Limb (tissue), 2 donors: ENCODE data around the gene ALB.
A peak's percentile ranks its signal among the peaks of the same experiment; 100 is the strongest.

Experiments
- DNase-seq, 2 donors: peaks; one replicate each; pipeline ENCODE4 v3.0.0-alpha.2; 2016; ENCODE audit errors: extremely low spot score in 2 of 2

The ALB gene

GRCh38 chr4:73450398-73451004 is 46.4 kb downstream of the ALB start:
- peak in 1 of 2 donors; percentile 29 for DNase-seq

GRCh38 chr4:73451404-73451803 is 47.3 kb downstream of the ALB start:
- no peak for DNase-seq

- no peak for DNase-seq
These were observed 48.1 kb downstream of the ALB start for GRCh38 chr4:73451981-73452747.

- no peak for DNase-seq
These were observed 49.0 kb downstream of the ALB start for GRCh38 chr4:73452953-73453700.

- DNase-seq, result no peak
These were observed 49.6 kb downstream of the ALB start for GRCh38 chr4:73453701-73454005.

GRCh38 chr4:73454920-73455319 is 50.8 kb downstream of the ALB start:
- DNase-seq, result no peak

- DNase-seq, result no peak
These were observed 52.3 kb downstream of the ALB start for GRCh38 chr4:73456177-73457022.

- no peak for DNase-seq
These were observed 54.3 kb downstream of the ALB start for GRCh38 chr4:73458184-73459047.

GRCh38 chr4:73459048-73459421 is 54.9 kb downstream of the ALB start:
- DNase-seq, result no peak

- DNase-seq, result no peak
These were observed 56.9 kb downstream of the ALB start for GRCh38 chr4:73460913-73461522.

- DNase-seq, result no peak
These were observed 64.1 kb downstream of the ALB start for GRCh38 chr4:73468170-73468569.

- DNase-seq, result no peak
These were observed 66.6 kb downstream of the ALB start for GRCh38 chr4:73470728-73471127.
